ENCODE measurements around the gene CKAP5.
A peak's percentile ranks its signal among the peaks of the same experiment; 100 is the strongest.

Gene CKAP5

DNA sequence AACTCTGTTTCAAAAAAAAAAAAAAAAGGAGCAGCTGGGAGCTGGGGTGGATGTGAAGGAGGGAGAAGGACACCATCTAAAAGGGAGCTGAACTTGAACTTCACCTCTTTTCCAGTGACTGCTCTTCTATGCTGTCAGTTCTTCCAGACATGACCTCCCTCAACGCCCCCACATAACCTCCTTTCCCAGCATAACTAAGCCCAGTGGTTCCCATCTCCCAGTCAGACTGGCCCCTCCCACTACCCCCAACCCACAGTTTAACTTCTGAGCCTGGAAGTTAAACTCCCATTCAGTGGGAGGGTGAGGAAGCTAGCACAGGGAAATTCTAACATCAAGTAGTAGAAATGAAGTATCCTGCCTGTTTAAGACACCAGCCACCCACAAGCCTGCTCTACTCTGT is 147.5 kb downstream of the CKAP5 start:
- DNase-seq (ENCODE audit: low read depth): no peak

DNA sequence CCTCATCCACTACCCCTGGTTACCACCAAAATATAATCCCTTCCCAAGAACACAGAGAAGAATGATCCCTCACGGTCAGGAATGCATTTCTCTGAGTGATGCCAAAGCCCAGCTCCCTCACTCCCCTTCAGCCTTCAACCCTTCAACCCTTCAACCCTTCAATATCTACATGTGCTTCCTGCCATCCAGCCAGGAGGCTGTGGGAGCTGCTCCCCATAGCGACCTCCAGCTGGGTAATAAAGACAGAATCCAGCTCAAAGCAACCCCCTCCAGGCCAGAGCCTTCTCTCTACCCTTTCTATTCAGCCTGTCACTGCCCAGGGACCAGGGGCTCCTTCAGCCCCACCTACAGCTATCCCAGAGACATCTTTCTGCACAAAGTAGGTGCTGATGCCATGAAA is 148.4 kb downstream of the CKAP5 start:
- DNase-seq (ENCODE audit: low read depth): no peak

GRCh38 chr11:46697303-46697702 is 148.8 kb downstream of the CKAP5 start:
- no peak for DNase-seq (ENCODE audit: low read depth)

GRCh38 chr11:46696212-46696558 is 149.9 kb downstream of the CKAP5 start:
- DNase-seq (ENCODE audit: low read depth): no peak

GRCh38 chr11:46695345-46696211 is 150.5 kb downstream of the CKAP5 start:
- no peak for DNase-seq (ENCODE audit: low read depth)

DNA sequence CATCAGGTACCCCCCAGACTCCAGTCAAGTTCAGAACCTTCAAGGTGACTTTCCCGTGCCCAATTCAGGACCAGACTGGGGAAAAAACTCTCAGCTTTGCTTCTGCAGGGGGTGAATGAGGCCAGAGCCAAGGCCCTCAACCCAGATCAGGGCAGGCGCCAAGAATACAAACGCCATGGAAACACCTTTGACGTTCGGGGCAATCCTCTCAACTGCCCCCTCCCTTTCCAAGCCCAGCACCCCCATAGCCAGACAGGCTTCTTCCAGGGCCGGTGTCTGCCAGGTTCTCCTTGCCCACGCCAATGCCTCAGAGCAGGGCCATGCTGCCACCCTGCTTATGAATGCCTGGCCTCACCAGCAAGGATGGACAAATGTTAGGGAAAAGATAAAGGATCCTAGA is 151.5 kb downstream of the CKAP5 start:
- no peak for DNase-seq (ENCODE audit: low read depth)

- DNase-seq (ENCODE audit: low read depth): no peak
These were observed 152.0 kb downstream of the CKAP5 start for GRCh38 chr11:46694072-46694471.

- DNase-seq (ENCODE audit: low read depth): peak; percentile 85
These were observed 152.5 kb downstream of the CKAP5 start for GRCh38 chr11:46693597-46694012.
